ENCODE measurements around the gene MAT1A.

MAT1A gene

GRCh38 chr10:80272793-80273522 is 16.5 kb downstream of the MAT1A start:
- H3K9ac ChIP-seq (ENCODE audit: low read depth, low read length): no peak overlapping the region
- no peaks in the 10 kb centered on the region for H3K9me3 ChIP-seq (ENCODE audit: control insufficient read depth, insufficient read depth, low read length)
- H3K36me3 ChIP-seq (ENCODE audit: control insufficient read depth, insufficient read depth, low read length): no peaks in the 10 kb centered on the region
- no peaks in the 10 kb centered on the region for H3K27me3 ChIP-seq (ENCODE audit: control insufficient read depth, insufficient read depth, low read length)
- H3K4me3 ChIP-seq (ENCODE audit: low read depth, low read length): no peak overlapping the region
- no peaks in the 10 kb centered on the region for H3K4me1 ChIP-seq (ENCODE audit: control insufficient read depth, insufficient read depth, low read length)

GRCh38 chr10:80271416-80271815 is 18.0 kb downstream of the MAT1A start:
- H3K27me3 ChIP-seq (ENCODE audit: control insufficient read depth, insufficient read depth, low read length): no peaks in the 10 kb centered on the region
- no peaks in the 10 kb centered on the region for H3K4me1 ChIP-seq (ENCODE audit: control insufficient read depth, insufficient read depth, low read length)

DNA sequence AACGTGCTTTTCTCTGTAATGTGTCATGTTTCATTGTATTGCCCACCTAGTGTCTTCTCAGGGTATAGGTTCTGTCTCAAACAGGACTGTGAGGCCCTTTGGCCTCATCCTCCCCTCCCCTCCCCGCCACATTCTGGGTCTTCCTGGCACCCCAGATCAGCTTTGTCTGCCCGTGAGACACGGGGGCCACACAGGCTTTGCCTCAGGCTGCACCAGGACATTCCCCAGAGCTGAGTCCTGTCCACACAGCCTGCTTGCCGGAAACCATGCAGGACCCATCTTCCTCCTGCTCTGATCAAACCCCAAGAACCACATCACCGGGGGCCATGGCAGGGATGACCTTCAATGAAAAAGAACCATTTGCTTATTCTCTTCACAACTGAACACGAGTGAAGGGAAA is 18.6 kb downstream of the MAT1A start:
- no peak overlapping the region for H3K4me3 ChIP-seq (ENCODE audit: low read depth, low read length)
- H3K9ac ChIP-seq (ENCODE audit: low read depth, low read length): no peak overlapping the region
- no peaks in the 10 kb centered on the region for H3K36me3 ChIP-seq (ENCODE audit: control insufficient read depth, insufficient read depth, low read length)
- no peaks in the 10 kb centered on the region for H3K9me3 ChIP-seq (ENCODE audit: control insufficient read depth, insufficient read depth, low read length)
- H3K27me3 ChIP-seq (ENCODE audit: control insufficient read depth, insufficient read depth, low read length): no peaks in the 10 kb centered on the region
- H3K4me1 ChIP-seq (ENCODE audit: control insufficient read depth, insufficient read depth, low read length): peaks cover 5% of the 10 kb centered on the region

More at GRCh38 chr10:80271416-80271815, 18.0 kb downstream of the MAT1A start:
- H3K9ac ChIP-seq (ENCODE audit: low read depth, low read length): no peak overlapping the region
- no peak overlapping the region for H3K4me3 ChIP-seq (ENCODE audit: low read depth, low read length)
- H3K9me3 ChIP-seq (ENCODE audit: control insufficient read depth, insufficient read depth, low read length): no peaks in the 10 kb centered on the region
- no peaks in the 10 kb centered on the region for H3K36me3 ChIP-seq (ENCODE audit: control insufficient read depth, insufficient read depth, low read length)

- no peak overlapping the region for H3K9ac ChIP-seq (ENCODE audit: low read depth, low read length)
- H3K9me3 ChIP-seq (ENCODE audit: control insufficient read depth, insufficient read depth, low read length): no peaks in the 10 kb centered on the region
- H3K36me3 ChIP-seq (ENCODE audit: control insufficient read depth, insufficient read depth, low read length): no peaks in the 10 kb centered on the region
These were observed 20.4 kb downstream of the MAT1A start for GRCh38 chr10:80268938-80269588.

DNA sequence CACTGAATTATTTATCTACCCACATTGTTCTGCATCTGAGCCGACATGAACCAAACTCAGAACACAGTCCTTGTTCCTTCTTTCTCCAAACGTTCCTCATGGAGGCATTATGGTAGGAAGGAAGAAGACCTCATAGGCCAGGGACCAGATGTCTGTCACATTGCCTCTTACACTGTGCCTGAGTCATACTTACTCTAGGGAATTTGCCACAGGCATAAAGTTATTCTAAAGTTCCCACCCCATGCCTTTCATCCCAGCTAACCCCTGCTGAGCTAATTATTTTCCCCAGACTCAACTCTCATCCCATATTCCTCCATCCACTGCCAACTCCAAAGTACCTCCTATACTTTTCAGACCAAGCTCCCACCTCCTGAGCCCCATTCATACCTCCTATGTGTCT is 21.2 kb downstream of the MAT1A start:
- Histone ChIP-seq H3K9me3 (ENCODE audit: control insufficient read depth, insufficient read depth, low read length) (no peaks in the 10 kb centered on the region), H3K27me3 (ENCODE audit: control insufficient read depth, insufficient read depth, low read length) (no peaks in the 10 kb centered on the region), H3K36me3 (ENCODE audit: control insufficient read depth, insufficient read depth, low read length) (no peaks in the 10 kb centered on the region), H3K4me3 (ENCODE audit: low read depth, low read length) (no peak overlapping the region), H3K9ac (ENCODE audit: low read depth, low read length) (no peak overlapping the region), H3K4me1 (ENCODE audit: control insufficient read depth, insufficient read depth, low read length) (peaks cover 9% of the 10 kb centered on the region)

More at GRCh38 chr10:80268938-80269588, 20.4 kb downstream of the MAT1A start:
- H3K4me3 ChIP-seq (ENCODE audit: low read depth, low read length): no peak overlapping the region
- H3K27me3 ChIP-seq (ENCODE audit: control insufficient read depth, insufficient read depth, low read length): no peaks in the 10 kb centered on the region
- peaks cover 9% of the 10 kb centered on the region for H3K4me1 ChIP-seq (ENCODE audit: control insufficient read depth, insufficient read depth, low read length)

- Histone ChIP-seq H3K9ac (ENCODE audit: low read depth, low read length) (no peak overlapping the region), H3K4me1 (ENCODE audit: control insufficient read depth, insufficient read depth, low read length) (peaks cover 9% of the 10 kb centered on the region), H3K4me3 (ENCODE audit: low read depth, low read length) (no peak overlapping the region), H3K27me3 (ENCODE audit: control insufficient read depth, insufficient read depth, low read length) (no peaks in the 10 kb centered on the region), H3K9me3 (ENCODE audit: control insufficient read depth, insufficient read depth, low read length) (no peaks in the 10 kb centered on the region), H3K36me3 (ENCODE audit: control insufficient read depth, insufficient read depth, low read length) (no peaks in the 10 kb centered on the region)
These were observed 23.0 kb downstream of the MAT1A start for GRCh38 chr10:80266513-80266863.

- Histone ChIP-seq H3K36me3 (ENCODE audit: control insufficient read depth, insufficient read depth, low read length) (no peaks in the 10 kb centered on the region), H3K4me3 (ENCODE audit: low read depth, low read length) (no peak overlapping the region), H3K27me3 (ENCODE audit: control insufficient read depth, insufficient read depth, low read length) (no peaks in the 10 kb centered on the region), H3K4me1 (ENCODE audit: control insufficient read depth, insufficient read depth, low read length) (peaks cover 9% of the 10 kb centered on the region), H3K9ac (ENCODE audit: low read depth, low read length) (no peak overlapping the region), H3K9me3 (ENCODE audit: control insufficient read depth, insufficient read depth, low read length) (no peaks in the 10 kb centered on the region)
These were observed 23.5 kb downstream of the MAT1A start for GRCh38 chr10:80265740-80266512.

GRCh38 chr10:80264081-80265056 is 25.1 kb downstream of the MAT1A start:
- no peak overlapping the region for H3K4me3 ChIP-seq (ENCODE audit: low read depth, low read length)
- no peak overlapping the region for H3K9ac ChIP-seq (ENCODE audit: low read depth, low read length)
- no peaks in the 10 kb centered on the region for H3K9me3 ChIP-seq (ENCODE audit: control insufficient read depth, insufficient read depth, low read length)
- H3K27me3 ChIP-seq (ENCODE audit: control insufficient read depth, insufficient read depth, low read length): no peaks in the 10 kb centered on the region
- peaks cover 9% of the 10 kb centered on the region for H3K4me1 ChIP-seq (ENCODE audit: control insufficient read depth, insufficient read depth, low read length)
- no peaks in the 10 kb centered on the region for H3K36me3 ChIP-seq (ENCODE audit: control insufficient read depth, insufficient read depth, low read length)

- no peaks in the 10 kb centered on the region for H3K27me3 ChIP-seq (ENCODE audit: control insufficient read depth, insufficient read depth, low read length)
- H3K36me3 ChIP-seq (ENCODE audit: control insufficient read depth, insufficient read depth, low read length): no peaks in the 10 kb centered on the region
- H3K9ac ChIP-seq (ENCODE audit: low read depth, low read length): no peak overlapping the region
- peaks cover 9% of the 10 kb centered on the region for H3K4me1 ChIP-seq (ENCODE audit: control insufficient read depth, insufficient read depth, low read length)
- H3K4me3 ChIP-seq (ENCODE audit: low read depth, low read length): no peak overlapping the region
- H3K9me3 ChIP-seq (ENCODE audit: control insufficient read depth, insufficient read depth, low read length): no peaks in the 10 kb centered on the region
These were observed 28.0 kb downstream of the MAT1A start for GRCh38 chr10:80261316-80262030.

DNA sequence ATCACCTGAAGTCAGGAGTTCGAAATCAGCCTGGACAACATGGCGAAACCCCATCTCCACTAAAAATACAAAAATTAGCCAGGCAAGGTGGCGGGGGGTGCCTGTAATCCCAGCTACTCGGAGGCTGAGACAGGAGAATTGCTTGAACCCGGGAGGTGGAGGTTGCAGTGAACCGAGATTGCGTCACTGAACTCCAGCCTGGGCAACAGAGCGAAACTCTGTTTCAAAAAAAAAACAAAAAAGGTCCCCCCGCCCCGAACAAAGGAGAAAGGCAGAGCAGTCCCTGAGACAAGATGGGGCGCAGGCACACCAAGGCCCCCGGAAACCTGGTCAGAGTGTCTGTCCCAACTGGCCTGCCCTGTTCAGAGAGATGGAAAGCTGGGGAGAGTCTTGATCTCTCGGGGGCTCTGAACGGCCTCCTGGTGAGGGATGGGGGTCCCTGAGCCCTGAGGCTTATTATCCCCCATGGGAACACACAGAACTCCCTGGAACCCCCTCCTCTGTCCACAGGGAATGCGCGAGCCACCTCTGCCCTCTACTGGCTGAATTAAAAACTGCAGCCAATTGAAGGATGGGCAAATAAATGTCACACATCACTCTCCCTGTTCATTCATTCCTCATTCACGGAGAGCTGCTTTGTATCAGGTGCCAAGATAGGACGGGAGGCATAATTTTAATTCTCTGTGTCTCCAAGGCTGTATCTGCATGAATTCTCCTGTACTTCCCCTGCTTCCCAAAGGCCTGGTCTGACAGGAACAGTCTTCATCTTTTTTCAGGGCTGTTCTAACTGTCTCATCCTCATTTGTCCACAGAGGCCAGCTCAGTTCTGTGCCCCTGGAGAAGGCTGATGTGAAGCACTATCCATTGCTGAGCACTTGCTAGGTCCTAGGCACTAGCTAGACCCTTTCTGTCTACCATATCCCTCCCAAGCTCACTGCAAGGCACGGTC is 28.9 kb downstream of the MAT1A start:
- Histone ChIP-seq H3K4me1 (ENCODE audit: control insufficient read depth, insufficient read depth, low read length) (peaks cover 4% of the 10 kb centered on the region), H3K27me3 (ENCODE audit: control insufficient read depth, insufficient read depth, low read length) (no peaks in the 10 kb centered on the region), H3K9ac (ENCODE audit: low read depth, low read length) (no peak overlapping the region), H3K4me3 (ENCODE audit: low read depth, low read length) (no peak overlapping the region), H3K36me3 (ENCODE audit: control insufficient read depth, insufficient read depth, low read length) (no peaks in the 10 kb centered on the region), H3K9me3 (ENCODE audit: control insufficient read depth, insufficient read depth, low read length) (no peaks in the 10 kb centered on the region)
